IPS-11a (cell line): ENCODE results near the gene MAP4K3.
"Not testable (repeated sequence)": the region's sequence is repeated elsewhere in the genome, so short reads cannot be mapped to it uniquely, and the experiment has no call there.

ENCODE experiments used
- H3K4me3 ChIP-seq: one replicate; pipeline ENCODE4 v1.5.1; 2013; ENCODE audit warnings: low read depth, low read length, control low read depth

MAP4K3 gene

DNA sequence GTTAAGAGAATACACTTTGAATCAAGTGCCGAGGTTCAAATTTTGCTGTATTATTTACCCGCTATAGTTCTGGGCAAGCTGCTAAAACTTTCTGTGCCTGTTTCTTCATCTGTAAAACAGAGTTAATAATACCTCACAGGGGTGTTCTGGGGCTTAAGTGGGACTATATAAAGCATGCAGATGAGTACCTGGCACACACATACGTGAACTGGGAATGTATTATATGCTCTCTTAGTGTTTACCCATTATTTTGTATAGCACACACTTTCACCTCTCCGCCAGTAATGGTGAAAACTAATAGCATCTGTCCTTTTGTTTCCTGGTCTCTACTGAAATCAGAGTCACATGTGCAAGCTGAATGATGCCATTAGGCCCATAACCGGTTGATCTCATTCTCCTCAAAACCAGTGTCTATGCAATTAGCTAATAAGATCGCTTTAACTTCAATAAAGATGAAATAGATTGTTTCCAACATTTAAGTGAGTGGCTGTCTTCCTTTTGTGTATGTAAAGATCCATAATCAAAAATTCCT is 189.5 kb downstream of the MAP4K3 start:
- no peak overlapping the region for H3K4me3 ChIP-seq

DNA sequence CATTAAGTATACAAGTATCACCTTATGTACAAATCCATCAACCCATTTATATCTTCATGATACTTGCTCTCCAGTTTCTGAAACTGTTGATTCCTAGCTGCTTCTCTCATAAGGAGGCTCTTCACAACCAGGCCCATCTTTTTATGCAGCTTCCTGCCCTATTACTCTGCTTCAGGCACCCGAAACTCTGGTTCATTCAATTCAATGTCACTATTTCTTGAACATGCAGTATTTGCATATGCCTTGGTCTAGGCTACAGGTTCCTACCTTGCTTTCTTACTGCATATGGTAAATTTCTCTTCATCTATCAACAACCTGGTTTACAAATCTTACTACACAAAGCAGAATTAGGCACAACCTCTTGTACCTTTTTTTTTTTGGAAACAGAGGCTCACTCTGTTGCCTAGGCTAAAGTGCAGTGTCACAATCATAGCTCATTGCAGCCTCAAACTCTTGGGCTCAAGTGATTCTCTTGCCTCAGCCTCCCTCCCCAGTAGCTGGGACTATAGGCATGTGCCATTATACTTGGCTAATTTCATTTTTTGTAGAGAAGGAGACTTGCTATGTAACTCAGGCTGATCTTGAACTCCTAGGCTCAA is 190.6 kb downstream of the MAP4K3 start:
- H3K4me3 ChIP-seq, result no peak overlapping the region

DNA sequence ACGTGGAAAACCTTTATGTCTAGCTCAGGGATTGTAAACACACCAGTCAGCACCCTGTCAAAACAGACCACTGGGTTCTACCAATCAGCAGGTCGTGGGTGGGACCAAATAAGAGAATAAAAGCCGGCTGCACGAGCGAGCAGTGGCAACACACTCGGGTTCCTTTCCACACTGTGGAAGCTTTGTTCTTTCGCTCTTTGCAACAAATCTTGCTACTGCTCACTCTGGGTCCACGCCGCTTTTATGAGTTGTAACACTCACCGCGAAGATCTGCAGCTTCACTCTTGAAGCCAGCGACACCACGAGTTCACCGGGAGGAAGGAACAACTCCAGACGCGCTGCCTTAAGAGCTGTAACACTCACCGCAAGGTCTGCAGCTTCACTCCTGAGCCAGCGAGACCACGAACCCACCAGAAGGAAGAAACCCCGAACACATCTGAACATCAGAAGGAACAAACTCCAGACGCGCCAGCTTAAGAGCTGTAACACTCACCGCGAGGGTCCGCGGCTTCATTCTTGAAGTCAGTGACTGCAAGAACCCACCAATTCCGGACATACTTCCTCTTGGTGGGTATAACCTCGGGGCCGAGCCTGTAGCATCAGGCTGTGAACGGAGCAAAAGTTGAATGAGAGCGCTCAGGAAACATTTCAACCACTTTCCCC is 192.0 kb downstream of the MAP4K3 start:
- H3K4me3 ChIP-seq, result not testable (repeated sequence)

DNA sequence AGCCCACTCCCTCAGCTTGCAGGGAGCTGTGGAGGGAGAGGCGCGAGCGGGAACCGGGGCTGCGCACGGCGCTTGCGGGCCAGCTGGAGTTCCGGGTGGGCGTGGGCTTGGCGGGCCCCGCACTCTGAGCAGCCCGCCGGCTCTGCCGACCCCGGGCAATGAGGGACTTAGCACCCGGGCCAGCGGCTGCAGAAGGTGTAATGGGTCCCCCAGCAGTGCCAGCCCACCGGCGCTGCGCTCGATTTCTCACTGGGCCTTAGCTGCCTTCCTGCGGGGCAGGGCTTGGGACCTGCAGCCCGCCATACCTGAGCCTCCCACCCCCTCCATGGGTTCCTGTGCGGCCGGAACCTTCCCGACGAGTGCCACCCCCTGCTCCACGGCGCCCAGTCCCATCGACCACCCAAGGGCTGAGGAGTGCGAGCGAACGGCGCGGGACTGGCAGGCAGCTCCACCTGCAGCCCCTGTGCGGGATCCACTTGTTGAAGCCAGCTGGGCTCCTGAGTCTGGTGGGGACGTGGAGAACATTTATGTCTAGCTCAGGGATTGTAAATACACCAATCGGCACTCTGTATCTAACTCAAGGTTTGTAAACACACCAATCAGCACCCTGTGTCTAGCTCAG is 192.7 kb downstream of the MAP4K3 start:
- H3K4me3 ChIP-seq, result not testable (repeated sequence)

DNA sequence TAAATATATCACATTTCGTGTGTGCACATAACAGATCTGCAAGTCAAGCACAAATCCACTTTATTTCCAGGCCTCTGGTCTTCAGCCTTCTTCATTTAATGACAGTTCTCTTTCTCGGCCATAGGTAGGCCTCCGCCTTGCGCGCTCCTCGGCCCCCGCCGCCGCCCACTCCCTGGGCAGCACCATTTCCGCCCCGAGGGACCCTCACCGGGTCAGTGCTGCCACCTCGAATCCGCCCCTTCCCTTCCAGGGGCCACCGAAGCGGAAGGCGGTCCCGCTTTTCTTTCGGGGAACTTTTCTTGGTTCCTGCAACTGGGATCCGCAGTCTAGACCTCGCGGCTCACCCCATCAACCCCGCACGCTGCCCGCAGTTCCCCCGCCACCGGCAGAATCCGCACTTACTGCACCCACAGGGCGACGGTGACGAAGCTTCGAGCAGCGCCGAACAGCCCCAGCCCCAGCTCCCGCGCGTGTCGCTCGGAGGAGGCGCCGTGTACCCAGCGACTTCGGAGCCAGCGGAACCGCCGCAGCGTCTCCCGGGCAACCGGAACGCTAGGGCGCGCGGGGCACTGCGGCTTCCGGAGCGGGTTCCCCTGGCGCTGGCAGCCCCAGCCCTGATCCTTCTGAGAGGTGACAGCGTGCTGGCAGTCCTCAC is 193.5 kb downstream of the MAP4K3 start, which contains the start of gene CDKL4:
CDKL4 (minus strand) TSS at position 502 of the 655 bp plus-strand sequence.
- H3K4me3 ChIP-seq, result no peak within 1 kb of the TSS

DNA sequence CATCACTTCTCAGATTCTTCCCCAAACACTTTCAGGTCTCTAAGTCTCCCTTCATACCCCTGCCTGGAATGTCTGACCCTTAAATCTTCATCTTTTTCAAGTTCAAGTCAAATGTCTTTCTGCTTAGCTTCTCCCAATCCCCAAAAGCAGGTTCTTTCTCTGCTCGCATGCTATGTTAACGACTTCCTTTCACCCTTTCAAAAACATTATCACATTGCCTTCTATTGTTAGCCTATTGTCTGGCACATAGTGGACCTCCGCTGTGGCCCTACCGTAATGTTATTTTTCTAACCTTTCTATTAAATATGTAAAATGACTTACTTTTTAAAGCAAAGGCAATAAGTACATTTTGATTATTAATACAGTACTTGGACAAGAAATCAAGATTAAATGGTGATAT is 195.5 kb downstream of the MAP4K3 start:
- H3K4me3 ChIP-seq, result no peak overlapping the region

DNA sequence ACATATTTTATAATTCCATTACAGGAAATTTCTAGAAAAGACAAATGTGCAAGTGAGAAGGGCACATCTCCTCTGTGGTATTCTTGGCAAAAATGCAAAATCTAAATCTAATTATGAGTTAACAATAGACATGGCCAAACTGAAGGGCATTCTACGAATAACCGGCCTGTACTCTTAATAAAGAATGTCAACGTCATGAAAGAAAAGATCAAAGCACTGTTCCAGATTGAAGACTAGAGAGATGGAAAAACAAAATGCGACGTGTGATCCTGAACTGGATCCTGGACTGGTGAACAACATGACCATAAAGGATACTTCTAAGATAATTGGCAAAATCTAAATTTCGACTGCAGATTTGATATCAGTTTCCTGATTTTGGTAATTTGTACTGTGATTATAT is 196.3 kb downstream of the MAP4K3 start:
- no peak overlapping the region for H3K4me3 ChIP-seq

DNA sequence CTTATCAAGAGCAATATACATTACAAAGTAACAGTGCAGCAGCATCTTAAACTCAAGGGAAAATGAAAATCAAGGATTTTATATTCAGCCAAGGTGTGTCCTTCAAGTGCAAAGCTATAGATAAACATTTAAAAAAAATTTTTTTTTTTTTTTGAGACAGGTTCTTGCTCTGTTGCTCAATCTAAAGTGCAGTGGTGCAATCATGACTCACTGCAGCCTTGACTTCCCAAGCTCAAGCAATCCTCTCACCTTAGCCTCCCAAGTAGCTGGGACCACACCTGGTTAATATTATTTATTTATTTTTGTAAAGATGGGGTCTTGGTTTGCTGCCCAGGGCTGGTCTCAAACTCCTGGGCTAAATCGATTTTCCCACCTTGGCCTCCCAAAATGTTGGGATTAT is 202.3 kb downstream of the MAP4K3 start:
- H3K4me3 ChIP-seq, result no peak overlapping the region

DNA sequence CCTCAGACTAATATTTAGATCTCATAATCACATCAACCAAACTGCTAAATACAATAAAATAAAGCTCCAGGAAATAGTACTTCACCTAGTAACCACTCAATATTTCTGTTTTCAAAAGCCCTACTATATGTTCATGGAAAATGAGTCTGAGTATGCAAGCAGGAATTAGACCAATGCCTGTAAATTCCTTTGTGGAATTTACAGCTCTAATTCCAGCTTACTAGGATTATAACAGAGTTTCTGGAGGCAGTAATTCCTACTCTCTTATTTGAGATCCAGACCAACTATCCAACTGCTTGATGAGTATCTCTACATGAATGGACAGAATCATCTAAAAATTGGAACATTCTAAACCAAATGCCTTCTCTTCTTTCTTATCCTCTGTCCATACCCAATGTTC is 204.9 kb downstream of the MAP4K3 start:
- H3K4me3 ChIP-seq, result no peak overlapping the region

DNA sequence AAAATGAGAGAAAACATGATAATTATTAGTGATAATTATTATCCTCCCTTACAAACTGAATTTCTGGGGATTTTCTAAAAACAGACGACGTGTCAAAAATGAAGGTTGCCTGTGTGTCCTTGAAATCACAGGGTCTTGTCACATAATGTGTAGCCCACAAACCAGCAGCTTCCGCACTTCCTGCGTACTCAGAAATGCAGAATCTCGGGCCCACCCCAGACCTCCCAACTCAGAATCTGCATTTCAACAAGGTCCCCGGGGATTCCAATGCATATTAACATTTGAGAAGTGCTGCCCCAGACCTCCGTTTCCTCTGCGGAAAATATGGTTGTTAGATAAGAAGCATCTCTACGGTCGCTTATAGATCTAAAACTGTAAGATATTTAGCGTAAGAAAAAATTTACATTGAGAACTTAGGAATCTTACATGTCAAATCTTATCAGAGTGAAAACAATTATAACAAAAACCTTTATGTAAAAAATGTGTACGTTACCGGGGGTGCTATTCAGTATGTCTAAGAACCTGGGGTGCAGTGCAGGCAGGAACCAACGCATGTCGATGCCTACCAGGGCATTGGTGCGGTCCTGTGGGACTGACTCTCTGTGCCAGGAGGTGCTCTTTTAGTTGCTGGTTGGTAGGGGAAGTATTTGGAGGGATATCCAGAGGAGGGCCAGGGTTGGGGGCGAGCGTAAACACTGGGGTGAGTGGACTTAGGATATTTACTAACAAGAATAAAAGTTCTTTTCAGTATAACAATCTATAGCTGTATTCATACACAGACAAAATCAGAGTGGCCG is 208.5 kb downstream of the MAP4K3 start:
- H3K4me3 ChIP-seq, result peak overlapping the region; percentile 2

DNA sequence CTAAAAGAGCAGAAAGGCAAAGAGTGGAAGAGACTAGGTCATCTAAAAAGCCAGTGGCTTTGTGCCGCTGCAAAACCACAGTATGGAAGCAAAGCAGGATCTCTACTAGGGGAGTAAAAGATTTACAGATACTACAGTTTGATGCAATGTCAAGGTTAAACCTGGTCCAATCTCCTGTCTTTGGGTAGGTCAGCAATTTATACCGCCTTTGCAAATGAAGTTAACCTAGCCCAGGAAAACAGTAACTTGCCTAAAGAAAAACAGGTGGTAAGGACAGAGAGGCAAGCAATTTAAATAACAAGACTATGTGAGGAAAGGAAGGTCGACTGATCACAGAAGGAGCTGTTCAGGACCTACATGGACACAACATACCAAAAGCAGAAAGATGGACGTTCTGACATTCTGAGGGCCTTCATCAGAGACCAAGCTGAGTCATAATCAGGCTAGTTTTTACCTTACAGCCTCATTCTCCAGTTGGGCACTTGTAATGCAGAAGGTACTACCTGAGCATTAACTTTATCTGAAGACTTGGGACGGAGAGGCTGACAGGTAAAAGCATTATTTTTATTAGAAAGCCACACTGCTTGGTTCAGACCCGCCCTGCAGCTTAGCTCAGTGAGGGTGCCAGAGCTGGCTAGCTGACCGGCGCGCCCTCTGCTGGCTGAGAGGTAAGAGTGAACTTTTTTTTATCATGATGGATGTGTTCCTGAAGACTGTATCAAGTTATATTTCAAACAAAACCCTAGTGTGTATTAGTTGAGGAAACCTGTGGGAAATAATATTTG is 209.3 kb downstream of the MAP4K3 start:
- H3K4me3 ChIP-seq, result no peak overlapping the region

DNA sequence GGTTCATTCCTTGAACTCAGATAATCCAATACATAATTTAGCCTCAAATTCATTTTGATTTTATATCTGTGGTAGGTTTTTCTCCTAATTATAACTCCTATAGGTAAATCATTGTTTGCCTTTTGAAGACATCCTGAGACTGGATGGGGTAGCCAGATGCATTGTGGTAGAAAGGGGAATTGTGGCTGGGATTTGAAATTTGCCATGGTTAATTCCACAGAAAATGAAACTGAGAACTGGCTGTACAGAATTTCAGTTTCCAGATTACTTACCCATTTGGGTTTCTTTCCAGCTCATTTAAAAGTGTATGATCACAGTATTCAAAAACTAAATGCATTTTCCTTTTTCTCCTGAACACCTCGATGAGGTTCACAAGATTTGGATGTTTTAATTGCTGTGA is 211.5 kb downstream of the MAP4K3 start:
- no peak overlapping the region for H3K4me3 ChIP-seq

DNA sequence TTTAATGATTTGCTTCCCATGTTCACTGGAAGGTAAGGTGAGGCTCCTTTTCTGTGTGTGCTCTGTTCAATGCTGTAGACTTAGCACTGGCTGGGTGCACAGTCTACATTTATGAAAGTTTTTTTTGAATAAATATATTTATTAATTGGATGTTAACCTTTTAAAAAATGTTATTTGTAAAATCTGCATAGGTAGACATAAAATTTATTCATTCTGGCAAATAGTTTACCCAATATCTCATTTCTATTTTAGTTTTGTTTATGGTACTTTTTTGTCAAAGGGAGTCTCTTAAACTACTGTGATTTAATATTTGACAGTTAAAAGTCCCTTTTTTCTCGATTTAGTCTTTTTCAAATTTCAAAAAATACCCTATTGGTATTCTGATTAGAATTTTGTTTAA is 213.2 kb downstream of the MAP4K3 start:
- no peak overlapping the region for H3K4me3 ChIP-seq

DNA sequence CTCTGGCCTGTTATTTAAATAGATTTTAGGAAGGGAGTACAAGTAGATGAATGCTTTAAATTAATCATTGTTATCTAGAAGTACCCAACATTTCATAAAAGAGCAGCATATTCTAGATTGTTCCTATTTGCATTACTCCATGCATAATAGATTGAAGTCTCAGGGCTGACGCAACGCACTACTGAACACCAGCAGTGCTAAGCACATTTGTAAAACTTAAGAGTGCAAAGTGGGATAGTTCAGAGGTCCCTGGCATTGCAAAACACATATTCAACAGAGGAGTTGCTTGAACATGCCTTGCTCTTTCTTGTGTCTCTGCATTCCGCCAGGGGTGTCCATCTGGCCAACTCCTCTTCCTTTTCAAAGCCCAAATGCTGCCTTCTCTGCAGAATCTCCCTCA is 215.6 kb downstream of the MAP4K3 start:
- H3K4me3 ChIP-seq, result no peak overlapping the region

DNA sequence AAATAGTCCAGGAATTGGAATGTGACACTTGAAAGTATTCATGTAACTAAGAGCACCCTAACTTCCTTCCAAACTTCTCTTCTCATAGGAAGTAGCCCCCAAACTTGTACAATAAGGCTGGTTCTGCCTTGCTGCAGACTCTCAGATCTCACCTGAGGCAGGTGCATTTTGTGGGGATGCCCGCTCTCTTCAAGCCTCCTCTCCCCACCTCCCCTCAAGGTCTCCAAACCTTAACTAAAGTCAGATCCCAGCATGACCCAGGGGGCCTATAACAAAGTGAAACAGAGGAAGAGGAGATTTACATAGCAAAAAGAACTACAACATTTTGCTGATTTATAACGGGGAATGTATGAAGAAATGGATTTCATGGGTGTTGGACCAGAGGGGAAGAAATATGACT is 216.9 kb downstream of the MAP4K3 start:
- no peak overlapping the region for H3K4me3 ChIP-seq

DNA sequence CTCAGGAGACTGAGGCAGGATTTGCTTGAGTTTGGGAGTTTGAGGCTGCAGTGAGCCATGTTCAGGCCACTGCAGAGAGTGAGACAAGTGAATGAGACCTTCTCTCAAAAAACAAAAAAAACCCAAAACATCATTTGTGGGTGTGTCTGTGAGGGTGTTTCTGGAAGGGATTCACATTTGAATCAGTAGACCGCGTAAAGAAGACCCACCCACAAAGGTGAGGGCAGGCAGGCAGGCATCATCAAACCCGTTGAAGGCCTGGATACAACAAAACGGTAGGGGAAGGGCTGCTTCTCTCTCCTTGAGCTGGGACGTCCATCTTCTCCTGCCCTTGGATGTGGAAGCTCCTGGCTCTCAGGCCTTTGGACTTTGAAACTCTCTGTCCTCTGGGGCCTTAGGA is 218.7 kb downstream of the MAP4K3 start:
- H3K4me3 ChIP-seq, result no peak overlapping the region

DNA sequence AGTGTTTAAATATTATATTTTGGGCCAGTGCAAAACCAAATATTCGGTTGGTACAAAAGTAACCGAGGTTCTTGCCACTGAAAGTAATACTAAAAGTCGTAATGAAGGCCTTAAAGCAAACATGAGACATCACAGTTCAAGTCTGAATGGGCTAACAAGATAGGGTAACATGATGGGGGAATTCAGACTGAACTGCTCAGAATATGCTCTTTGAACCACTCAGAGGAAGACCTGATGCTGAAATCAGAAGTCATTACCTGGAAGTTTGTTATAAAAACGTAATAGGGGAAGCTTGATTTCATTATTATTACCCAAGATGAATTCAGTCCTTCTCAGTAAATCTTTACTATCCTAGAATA is 219.9 kb downstream of the MAP4K3 start:
- no peak overlapping the region for H3K4me3 ChIP-seq

DNA sequence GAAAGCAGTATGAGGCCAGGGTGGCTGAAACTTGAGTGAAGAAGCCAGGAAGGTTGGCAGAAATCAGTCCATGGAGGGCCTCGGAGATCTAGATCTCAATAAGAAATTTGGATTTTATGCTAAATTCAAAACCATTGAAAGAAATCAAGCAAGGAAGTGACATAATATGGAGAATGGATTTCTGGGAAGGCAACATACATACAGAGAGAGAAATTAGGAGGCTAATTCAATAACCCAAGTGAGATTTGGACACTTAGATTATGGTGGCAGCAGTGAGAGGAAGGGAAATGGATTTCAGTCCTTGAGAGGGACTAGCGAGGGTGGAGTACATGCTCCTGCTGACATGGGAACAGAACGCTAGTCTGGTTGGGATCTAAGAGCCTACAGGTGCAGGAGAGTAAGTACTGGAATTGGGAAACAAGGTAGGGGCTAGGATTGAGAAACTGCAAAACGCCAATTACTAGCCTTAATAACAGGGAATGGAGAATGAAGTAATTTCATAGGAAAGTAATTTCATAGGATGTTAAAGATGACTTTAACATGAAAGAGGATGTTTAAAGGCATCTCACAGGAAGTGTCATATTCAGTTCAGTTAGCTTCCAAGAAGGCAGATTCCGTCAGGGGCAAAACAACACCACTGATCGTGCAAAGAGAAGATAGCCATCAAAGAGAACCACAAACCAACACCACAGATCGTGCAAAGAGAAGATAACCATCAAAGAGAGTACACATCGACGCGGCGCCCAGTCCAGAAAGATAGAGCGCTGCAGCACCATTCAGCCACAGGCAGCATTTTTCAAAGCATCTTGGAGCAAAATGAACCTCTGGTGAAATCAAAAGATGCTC is 220.5 kb downstream of the MAP4K3 start:
- H3K4me3 ChIP-seq, result no peak overlapping the region

DNA sequence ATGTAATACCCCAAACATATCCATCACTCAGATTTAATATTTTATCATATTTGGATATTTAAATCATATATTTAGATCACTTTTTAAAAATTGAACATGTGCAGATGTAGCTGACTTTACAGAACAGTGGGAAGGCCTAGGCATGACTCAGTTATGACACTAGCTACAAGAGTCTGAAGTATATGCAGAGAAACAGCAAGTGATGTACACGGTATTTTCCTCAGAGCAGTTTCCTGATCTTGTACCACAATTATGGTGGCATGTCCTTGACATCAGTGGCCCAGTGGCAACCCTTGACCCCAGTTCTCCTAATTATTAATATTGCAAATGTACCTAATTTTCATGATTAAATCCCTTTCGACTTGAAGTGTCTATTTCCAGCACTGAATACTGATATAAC is 221.5 kb downstream of the MAP4K3 start:
- no peak overlapping the region for H3K4me3 ChIP-seq
